Kidney epithelial cell (primary cell): ENCODE measurements around the gene IFT25. TPM values are rescaled to one million over a fixed set of nuclear protein-coding genes. Genes with fewer than 3 reads are reported as not detected.

Source experiments
- DNase-seq: peaks from one replicate; pipeline ENCODE4 v3.0.0-alpha.2; 2010; ENCODE audit warnings: low read depth
- H3K27me3 ChIP-seq: 2 replicates; pipeline ENCODE4 v1.6.0; 2011; ENCODE audit warnings: low read length; ENCODE audit not compliant: control insufficient read depth, insufficient read depth
- H3K36me3 ChIP-seq: 2 replicates; pipeline ENCODE4 v1.5.1; 2011; ENCODE audit warnings: low read length; ENCODE audit not compliant: control insufficient read depth, insufficient read depth
- H3K4me3 ChIP-seq: 2 replicates; pipeline ENCODE4 v1.5.1; 2011; ENCODE audit warnings: low read depth, mild to moderate bottlenecking, control low read depth, low read length
- total RNA-seq: library from RNA; depleted of rRNA; stranded (reverse); fragments of >200 nt; gene quantifications from 2 replicates; pipeline ENCODE4 v1.2.3, GENCODE V29; 2015
- TF ChIP-seq, protein P1 (sequence below): IDR thresholded peaks from 2 replicates; pipeline ENCODE4 v1.5.1; 2011; ENCODE audit warnings: mild to moderate bottlenecking, moderate library complexity, low read length, control low read depth, inconsistent platforms; ENCODE audit not compliant: insufficient read depth, poor library complexity, severe bottlenecking

Gene IFT25
- total RNA-seq, 1 donor from 2014 or later = 9.5 TPM

DNA sequence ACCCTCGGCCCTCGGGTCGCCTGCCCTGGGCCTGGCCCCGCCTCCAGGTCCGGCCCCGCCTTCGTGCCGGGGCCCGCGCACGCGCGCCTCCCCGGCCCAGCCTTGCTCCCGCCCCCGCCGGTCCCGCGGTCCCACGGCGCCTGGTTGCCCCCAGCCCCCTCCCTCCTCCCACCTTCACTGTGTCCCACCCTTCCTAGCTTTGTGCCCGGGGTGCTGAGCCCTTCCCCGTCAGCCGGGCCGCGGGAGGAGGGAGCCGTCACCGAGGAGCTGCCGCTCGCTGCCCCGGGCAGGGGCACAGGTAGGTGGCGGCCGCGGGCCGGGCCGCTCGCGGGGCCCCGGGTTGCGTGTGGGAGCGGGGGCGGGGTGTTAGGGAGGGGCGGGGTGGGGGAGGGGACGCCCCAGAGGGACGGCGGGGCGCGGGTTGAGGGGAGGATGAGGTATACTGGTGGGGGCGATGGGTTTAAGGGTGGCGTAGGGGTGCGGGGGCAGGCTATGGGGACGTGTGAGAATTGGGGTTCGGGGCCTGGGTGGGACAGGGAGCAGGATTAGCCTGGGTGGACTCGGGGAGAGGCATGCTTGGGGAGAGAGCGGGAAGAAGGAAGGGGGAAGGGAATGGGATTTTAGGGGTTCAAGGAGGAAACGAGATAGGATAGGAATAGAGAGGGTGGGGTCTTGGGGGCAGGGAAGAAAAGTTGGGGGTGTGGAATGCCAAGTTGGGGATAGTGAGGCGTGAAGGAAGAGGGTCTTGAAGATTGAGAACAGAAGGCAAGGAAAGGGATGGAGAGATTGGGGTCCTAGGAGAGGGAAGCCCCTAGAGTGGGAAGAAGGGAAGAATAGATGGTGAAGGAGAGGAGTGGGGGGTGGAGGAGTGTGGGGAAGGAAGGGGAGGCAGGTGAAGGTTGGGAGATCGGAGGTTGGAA, 1.0 kb upstream of the IFT25 start, which contains the start of gene LRRC42:
LRRC42 (plus strand) TSS at position 99 of the 920 bp plus-strand sequence. CDS start 5,650 bp downstream, outside the sequence.
- no peaks in the 10 kb centered on the region for H3K36me3 ChIP-seq

DNA sequence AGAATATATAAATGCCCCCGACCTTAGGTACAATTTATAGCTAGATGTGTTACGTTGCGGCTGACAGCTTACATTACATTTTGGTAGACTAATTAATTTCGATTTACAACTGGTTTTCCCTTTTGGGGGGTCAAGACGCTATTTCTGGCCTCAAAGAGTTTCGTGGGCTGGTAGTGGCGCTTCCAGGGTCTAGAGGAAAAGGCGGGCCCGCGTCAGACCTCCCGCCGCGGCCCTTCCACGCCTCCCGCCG, 391 bp downstream of the IFT25 start:
- H3K4me3 ChIP-seq = peak overlapping the region; percentile 95
- TF ChIP-seq, protein P1, sequence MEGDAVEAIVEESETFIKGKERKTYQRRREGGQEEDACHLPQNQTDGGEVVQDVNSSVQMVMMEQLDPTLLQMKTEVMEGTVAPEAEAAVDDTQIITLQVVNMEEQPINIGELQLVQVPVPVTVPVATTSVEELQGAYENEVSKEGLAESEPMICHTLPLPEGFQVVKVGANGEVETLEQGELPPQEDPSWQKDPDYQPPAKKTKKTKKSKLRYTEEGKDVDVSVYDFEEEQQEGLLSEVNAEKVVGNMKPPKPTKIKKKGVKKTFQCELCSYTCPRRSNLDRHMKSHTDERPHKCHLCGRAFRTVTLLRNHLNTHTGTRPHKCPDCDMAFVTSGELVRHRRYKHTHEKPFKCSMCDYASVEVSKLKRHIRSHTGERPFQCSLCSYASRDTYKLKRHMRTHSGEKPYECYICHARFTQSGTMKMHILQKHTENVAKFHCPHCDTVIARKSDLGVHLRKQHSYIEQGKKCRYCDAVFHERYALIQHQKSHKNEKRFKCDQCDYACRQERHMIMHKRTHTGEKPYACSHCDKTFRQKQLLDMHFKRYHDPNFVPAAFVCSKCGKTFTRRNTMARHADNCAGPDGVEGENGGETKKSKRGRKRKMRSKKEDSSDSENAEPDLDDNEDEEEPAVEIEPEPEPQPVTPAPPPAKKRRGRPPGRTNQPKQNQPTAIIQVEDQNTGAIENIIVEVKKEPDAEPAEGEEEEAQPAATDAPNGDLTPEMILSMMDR = no peak
- DNase-seq = no peak
- H3K27me3 ChIP-seq = no peaks in the 10 kb centered on the region
- no peaks in the 10 kb centered on the region for H3K36me3 ChIP-seq

More for the DNA sequence above, 1.0 kb upstream of the IFT25 start, which contains the start of gene LRRC42:
- TF ChIP-seq, protein P1 = no peak
- DNase-seq = no peak
- Histone ChIP-seq H3K27me3 (no peaks in the 10 kb centered on the region), H3K4me3 (peak within 1 kb of the TSS; percentile 95)

DNA sequence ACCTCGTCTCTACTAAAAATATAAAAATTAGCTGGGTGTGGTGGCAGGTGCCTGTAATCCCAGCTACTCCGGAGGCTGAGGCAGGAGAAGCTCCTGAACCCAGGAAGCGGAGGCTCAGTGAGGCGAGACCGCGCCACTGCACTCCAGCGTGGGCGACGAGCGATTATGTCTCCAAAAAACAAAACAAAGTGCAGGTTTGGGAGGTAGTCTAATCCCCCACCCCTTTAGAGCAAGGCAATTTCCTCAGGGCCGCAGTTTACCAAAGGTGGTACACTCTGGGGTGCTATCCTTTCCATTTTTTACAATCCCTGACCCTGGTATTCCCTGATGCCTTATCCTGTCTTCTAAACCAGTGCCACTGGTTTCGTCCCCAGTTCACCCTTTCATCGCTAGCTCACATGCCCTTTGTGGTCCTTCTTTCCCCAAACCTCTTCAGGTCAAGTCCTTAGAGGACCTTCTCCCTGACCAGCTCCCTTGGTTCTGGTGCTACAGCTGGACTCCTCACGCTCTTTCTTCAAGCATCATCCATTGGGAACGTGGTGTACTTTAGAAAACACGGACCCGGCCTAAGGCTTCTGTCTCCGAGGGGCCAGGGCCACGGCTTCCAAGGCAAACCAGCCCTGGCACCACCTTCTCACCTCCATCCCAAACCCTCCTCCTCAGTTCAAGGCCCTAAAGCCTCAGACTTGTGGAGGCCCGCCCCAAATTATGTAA, 873 bp downstream of the IFT25 start:
- no peak for DNase-seq
- TF ChIP-seq, protein P1 = no peak
- Histone ChIP-seq H3K4me3 (peak overlapping the region; percentile 95), H3K27me3 (no peaks in the 10 kb centered on the region), H3K36me3 (no peaks in the 10 kb centered on the region)

DNA sequence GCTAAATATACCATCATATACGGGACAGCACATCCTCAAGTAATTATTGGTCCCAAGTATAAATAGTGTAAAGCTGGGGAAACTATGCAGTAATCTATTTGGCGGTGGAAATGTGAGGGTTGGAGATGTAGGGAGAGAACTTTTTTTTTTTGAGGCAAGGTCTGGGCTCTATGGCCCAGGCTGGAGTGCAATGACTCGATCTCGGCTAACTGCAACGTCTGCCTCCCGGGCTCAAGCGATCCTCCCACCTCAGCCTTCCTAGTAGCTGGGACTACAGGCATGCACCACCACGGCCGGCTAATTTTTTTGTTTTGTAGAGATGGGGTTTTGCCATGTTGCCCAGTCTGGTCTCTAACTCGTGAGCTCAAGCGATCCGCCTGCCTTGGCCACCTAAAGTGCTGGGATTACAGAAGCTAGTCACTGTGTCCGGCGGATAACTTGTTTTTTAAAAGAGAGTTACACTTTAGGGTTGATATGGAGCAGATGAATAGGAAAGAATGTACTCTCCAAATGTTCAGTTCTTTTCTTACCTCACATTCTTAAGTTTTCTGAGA, 1.9 kb downstream of the IFT25 start:
- TF ChIP-seq, protein P1 = no peak
- Histone ChIP-seq H3K36me3 (no peaks in the 10 kb centered on the region), H3K27me3 (no peaks in the 10 kb centered on the region), H3K4me3 (no peak overlapping the region)
- DNase-seq = no peak

DNA sequence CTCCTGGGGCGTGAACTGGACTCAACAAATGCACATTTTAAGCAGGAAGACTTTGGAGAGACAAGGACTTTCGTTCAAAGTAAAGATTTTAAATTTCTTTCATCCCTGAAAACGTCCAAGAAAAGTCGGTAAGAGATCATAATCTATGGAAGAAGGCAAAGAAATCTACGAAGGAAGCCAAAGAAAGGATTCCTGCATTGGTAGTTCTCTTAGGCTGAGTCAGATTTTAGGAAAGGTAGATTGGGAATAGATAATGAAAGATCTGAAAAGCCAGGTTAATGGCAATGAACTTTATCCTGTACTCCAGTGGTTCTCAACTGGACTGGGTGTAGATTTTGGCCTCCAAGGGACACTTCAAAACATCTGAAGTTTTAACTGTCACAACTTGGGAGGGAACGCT, 2.4 kb downstream of the IFT25 start:
- DNase-seq = no peak
- no peaks in the 10 kb centered on the region for H3K27me3 ChIP-seq
- H3K36me3 ChIP-seq = no peaks in the 10 kb centered on the region
- no peak overlapping the region for H3K4me3 ChIP-seq
- TF ChIP-seq, protein P1 = no peak
